CD4-positive, alpha-beta T cell treated with Interleukin-21 for 1 hour (primary cell): Measurements from ENCODE around the gene MED14.

Source experiments
- DNase-seq: peaks from one replicate; pipeline ENCODE4 v3.0.0-alpha.2; 2020

The MED14 gene

GRCh38 chrX:40663078-40663740 lies 72.1 kb downstream of the MED14 start:
- DNase-seq = peak; percentile 18

GRCh38 chrX:40661489-40661888 lies 73.9 kb downstream of the MED14 start:
- no peak for DNase-seq

GRCh38 chrX:40660381-40660780 lies 75.0 kb downstream of the MED14 start:
- no peak for DNase-seq

GRCh38 chrX:40653535-40653934 lies 81.8 kb downstream of the MED14 start:
- no peak for DNase-seq

GRCh38 chrX:40652664-40653063 lies 82.7 kb downstream of the MED14 start:
- no peak for DNase-seq

- DNase-seq = peak; percentile 75
These were observed 83.6 kb downstream of the MED14 start for GRCh38 chrX:40651620-40652223.

- DNase-seq = peak; percentile 92
These were observed 87.8 kb downstream of the MED14 start, which contains the start of gene CXorf38 for GRCh38 chrX:40647307-40648197. TSS of gene CXorf38 (minus strand) at chrX:40647561. CDS start at chrX:40647520, 41 bp downstream.

GRCh38 chrX:40646489-40647306 lies 88.6 kb downstream of the MED14 start:
- peak; percentile 26 for DNase-seq

GRCh38 chrX:40644821-40645358 lies 90.5 kb downstream of the MED14 start:
- DNase-seq = peak; percentile 54

GRCh38 chrX:40644176-40644575 lies 91.2 kb downstream of the MED14 start:
- DNase-seq = no peak

- no peak for DNase-seq
These were observed 97.7 kb downstream of the MED14 start for GRCh38 chrX:40637687-40638086.

- DNase-seq = no peak
These were observed 103.1 kb downstream of the MED14 start for GRCh38 chrX:40632199-40632598.

- no peak for DNase-seq
These were observed 106.8 kb downstream of the MED14 start for GRCh38 chrX:40628506-40628905.

GRCh38 chrX:40625294-40625693 lies 110.0 kb downstream of the MED14 start:
- DNase-seq = no peak

- DNase-seq = no peak
These were observed 111.7 kb downstream of the MED14 start for GRCh38 chrX:40623665-40624064.

- no peak for DNase-seq
These were observed 112.2 kb downstream of the MED14 start, which contains the start of gene MPC1L for GRCh38 chrX:40623139-40623536. TSS of gene MPC1L (plus strand) at chrX:40623428. CDS start at chrX:40623566, 138 bp downstream.

GRCh38 chrX:40622479-40623138 lies 112.7 kb downstream of the MED14 start:
- no peak for DNase-seq

GRCh38 chrX:40617566-40617965 lies 117.8 kb downstream of the MED14 start:
- DNase-seq = no peak

GRCh38 chrX:40615976-40616375 lies 119.4 kb downstream of the MED14 start:
- DNase-seq = no peak

GRCh38 chrX:40612511-40612910 lies 122.8 kb downstream of the MED14 start:
- no peak for DNase-seq

- no peak for DNase-seq
These were observed 128.0 kb downstream of the MED14 start for GRCh38 chrX:40607381-40607780.

GRCh38 chrX:40603446-40603845 lies 131.9 kb downstream of the MED14 start:
- no peak for DNase-seq
